Sciatic nerve (tissue), 2 donors: ENCODE measurements around the gene MSL2. TPM values are rescaled to one million over a fixed set of nuclear protein-coding genes. Genes with fewer than 3 reads are reported as not detected.
A peak's percentile ranks its signal among the peaks of the same experiment; 100 is the strongest.
"Not testable (repeated sequence)": the region's sequence is repeated elsewhere in the genome, so short reads cannot be mapped to it uniquely, and the experiment has no call there.

Source experiments
- ATAC-seq: fragments of 200-7000 bp; cut with Tn5 transposase; one replicate; pipeline ENCODE4 v1.9.1; 2020; ENCODE audit warnings: mild to moderate bottlenecking, moderate library complexity
- DNase-seq: peaks from one replicate; pipeline ENCODE4 v3.0.0-alpha.2; 2020; ENCODE audit warnings: low spot score
- intact Hi-C: fragments of 100-400 bp; cut with DNase I; formaldehyde crosslinking; loops from one replicate; pipeline ENCODE4 v1.14.2; 2022
- total RNA-seq: library from RNA; stranded (reverse); fragmentation: NEBNext Ultra II Directional; extraction: Animal tissue kit (Norgen Biotek cat#: 25700); gene quantifications from one replicate; pipeline ENCODE4 v1.2.1, GENCODE V29; 2021
- donor health status: DM: no; HTN: no; CAD: no.
- donor health status: DM: no; HTN: no; CAD: no.

MSL2 gene
- total RNA-seq, 1 donor from 2014 or later = 39.1 TPM

DNA sequence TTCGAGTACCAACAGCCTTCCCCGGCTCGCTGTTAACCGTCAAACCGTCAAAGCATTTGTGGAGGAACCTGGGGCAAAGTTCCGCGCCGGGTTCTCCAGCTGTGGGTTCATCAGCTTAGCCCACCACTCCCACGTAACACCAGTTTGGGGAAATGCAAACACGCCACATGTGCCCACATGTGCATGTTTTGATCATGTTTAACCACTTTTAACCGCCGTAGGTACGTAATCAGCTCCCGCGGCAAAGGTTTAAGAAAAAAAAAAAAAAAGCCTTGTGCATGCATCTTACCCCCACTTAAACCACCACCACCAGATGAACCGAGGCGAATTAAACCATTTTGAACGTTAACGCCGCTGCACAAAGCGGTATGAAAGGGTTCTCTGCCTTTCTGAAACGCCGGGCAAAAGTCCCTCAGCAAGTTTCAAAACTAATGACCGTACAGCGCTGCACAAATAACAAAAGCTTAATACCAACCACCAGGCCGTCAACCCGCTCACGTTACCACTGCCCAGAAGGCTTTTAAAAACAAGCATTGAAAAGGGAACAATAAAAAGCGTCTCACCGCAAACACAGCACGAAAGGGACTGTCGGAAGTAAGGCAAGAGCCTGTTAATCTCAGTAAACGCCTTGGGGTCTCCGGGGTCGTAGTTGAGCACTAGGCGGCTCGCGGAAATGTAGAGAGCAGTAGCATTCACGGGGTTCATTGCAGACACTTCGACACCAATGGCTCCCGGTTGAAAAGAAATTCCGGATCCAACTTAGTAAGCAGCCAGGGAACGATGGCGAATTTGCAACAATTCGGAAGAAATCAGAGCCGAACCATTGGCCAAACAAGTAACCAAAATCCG is 1.5 kb downstream of the MSL2 start:
- intact Hi-C loops = no loop called here
- DNase-seq = no peak
- ATAC-seq = no peak

DNA sequence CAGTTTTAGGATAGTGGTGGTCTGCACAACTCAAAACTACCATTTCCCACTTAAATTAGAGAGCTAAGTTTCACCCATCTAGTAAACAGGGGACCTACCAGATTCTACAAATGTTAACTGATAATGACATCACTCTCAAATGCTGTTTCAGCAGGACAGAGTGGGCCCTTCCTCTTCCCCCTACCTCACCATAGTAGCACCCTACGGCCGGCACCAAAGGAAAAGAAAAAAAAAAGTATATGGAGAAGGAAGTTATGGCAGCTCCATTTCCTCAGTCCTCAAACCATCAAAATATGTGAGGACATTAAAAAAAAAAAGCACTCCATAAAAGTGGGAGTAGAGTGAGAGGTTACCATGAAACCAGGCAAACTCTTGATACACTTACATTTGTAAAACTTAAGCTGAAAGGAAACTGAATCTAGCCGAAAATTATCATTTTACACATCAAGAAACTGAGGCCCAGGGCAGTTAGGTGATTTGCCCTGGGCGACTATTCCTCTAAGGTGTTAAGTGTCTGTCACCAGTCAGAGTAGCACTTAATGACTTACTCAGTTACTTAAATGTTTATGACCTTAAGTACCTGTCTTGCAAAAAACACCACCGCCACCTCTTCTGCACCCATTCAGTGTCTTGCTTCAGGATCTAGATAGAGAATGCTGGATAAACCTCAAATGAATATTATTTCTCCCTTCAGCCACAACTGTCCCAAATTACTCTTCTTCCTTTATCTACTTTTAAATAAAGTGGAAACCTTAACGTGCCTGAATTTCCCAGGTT is 2.7 kb downstream of the MSL2 start:
- intact Hi-C loops = no loop called here

DNA sequence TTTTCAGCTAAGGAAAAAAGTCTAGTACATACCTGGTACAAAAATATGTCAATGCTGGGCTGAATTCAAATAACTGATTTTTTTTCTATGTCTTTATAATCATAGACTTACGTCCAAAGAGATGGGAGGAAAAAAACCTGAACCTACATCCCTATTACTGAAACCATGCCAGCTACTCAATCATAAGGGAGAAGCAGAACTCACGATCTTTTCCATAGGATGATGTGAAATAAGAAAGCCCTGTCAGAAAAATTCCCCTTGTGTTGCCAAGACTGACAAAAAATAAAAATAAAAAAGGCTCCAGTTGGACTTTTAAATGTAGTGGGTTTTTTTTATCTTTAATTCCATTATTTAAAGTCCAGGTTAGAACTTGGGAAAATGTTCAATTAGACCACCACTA is 3.3 kb downstream of the MSL2 start:
- intact Hi-C loops = no loop called here
- no peak for DNase-seq
- no peak for ATAC-seq

More for the DNA sequence above, 2.7 kb downstream of the MSL2 start:
- ATAC-seq (no peak), DNase-seq (no peak)

DNA sequence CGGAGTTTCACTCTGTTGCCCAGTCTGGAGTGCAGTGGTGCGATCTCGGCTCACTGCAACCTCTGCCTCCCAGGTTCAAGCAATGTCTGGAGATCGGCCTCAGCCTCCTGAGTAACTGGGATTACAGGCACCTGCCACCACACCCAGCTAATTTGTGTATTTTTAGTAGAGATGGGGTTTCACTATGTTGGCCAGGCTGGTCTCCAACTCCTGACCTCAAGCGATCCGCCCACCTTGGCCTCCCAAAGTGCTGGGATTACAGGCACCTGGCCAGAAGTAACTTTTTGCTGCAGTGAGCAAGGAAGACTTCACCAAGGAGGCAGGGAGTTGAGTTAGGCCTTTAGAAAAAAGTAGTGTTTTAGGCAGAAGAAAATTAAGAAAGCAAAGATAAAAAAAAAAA is 3.9 kb downstream of the MSL2 start:
- ATAC-seq, intact Hi-C loops, DNase-seq: not testable (repeated sequence)

DNA sequence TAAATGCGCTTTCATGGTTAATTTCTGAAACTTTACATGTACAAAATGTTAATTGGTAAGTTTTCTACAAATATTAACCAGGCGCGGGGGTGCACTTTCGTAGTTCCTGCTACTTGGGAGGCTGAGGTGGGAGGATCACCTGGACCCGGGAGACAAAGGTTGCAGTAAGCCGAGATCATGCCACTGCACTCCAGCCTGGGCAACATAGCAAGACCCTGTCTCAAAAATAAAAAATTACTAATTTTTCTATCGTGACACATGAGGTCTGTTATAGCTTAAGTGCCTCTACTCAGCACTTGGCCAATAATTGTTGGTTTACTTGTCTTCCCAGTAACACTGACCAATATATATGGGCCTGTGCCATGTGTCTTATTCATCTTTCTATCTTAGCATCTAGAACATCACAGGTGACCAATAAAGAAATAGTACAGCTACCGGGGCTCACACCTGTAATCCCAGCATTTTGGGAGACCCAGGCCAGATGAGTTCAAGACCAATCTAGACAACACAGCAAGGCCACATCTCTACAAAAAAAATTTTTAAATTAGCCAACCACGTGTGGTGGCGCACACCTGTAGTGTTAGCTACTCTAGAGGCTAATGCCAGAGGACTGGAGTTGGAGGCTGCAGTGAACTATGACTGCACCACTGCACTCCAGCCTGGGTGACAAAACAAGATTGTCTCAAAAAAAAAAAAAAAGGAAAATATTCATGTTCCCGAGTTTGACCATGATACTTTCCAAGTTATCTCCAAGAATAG is 6.1 kb downstream of the MSL2 start:
- intact Hi-C loops = no loop called here
- DNase-seq (no peak), ATAC-seq (no peak)

DNA sequence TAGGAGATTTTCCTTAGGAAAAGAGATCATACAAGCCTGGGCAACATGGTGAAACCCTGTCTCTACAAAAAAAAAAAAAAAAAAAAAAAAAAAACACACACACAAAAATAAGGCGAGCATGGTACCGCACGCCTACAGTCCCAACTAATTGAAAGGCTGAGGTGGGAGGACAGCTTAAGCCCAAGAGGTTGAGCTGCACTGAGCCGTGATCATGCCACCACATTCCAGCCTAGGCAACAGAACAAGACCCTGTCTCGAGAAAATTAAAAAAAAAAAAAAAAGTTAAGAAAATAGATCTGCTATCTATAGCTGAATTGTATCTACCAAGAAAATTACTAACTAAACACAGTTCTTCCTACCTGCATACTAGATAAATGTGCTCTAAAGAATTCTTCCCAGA is 7.1 kb downstream of the MSL2 start:
- intact Hi-C loops = no loop called here
- ATAC-seq (no peak), DNase-seq (no peak)

DNA sequence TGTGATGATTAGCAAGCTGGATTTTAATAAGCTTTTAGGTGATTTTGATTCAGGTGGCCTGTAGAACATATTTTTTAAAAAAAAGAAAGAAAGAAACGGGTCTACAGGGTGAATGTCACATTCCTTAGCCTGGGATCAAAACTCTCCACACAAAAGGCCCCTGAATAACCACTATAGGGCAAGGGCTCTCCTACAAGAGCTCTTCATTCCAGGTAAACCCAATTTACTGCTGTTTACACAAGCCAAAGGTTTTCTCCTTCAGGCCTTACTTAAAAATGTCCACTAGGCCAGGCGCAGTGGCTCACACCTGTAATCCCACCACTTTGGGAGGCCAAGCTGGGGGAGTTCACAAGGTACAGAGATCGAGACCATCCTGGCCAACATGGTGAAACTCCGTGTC is 8.3 kb downstream of the MSL2 start:
- ATAC-seq (no peak), DNase-seq (no peak)
- intact Hi-C loops = no loop called here

DNA sequence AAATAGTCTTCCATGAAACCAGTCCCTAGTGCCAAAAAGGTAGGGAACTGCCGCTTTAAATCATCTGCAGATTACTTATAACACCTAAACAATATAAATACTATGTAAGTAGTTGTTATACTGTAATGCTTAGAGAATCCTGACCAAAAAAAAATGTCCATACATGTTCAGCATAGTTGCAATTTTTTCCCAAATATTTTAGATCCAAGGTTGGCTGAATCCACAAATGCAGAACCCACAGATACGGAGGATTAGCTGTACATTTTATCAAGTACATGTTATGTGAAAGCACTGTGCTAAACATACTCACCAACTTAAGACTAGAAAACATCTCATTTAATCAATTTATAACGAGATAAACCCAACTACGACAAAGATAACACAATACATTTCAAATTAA is 9.3 kb downstream of the MSL2 start:
- ATAC-seq = no peak
- intact Hi-C loops = no loop called here
- no peak for DNase-seq

DNA sequence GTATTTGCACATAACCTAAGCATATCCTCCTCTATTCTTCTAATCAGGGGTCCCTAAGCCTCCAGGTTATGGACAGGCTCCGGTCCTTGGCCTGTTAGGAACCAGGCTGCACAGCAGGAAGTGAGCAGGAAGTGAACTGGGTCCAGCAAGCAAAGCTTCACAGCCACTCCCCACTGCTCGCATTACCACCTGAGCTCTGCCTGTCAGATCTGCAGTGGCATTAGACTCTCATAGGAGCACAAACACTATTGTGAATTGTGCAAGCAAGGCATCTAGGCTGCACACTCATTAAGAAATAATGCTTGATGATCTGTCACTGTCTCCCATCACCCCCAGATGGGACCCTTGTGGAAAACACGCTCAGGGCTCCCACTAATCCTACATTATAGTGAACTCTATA is 9.8 kb downstream of the MSL2 start:
- intact Hi-C loops = no loop called here
- ATAC-seq (peak; percentile 27), DNase-seq (no peak)

DNA sequence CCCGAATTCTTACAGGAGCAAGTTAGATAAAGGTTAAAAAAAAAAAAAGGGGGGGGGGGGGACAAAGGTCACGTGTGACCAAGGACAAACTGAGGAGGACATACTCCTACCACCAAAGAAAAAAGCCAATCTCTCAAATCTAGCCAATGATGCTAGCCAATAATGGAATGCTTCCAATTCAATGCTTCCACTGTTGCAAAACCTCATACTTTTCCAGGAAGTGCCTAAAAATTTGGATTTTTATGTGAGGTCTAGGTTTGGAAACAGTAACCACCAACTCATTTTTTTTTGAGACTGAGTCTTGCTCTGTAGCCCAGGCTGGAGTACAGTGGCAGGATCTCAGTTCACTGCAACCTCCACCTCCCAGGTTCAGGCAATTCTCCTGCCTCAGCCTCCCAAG is 11.4 kb downstream of the MSL2 start:
- no peak for DNase-seq
- intact Hi-C loops = no loop called here
- ATAC-seq = peak; percentile 83

DNA sequence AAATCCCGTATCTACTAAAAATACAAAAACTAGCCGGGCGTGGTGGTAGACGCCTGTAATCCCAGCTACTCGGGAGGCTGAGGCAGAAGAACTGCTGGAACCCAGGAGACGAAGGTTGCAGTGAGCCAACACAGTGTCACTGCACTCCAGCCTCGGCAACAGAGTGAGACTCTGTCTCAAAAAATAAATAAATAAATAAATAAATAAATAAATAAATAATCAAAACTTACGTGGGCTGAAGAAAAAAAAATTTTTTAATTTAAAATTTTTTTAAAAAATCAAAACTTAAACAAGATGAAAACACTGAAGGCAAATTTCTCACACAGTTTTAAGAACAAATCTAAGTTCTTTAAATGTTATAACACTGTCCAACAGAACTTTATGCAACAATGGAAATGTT is 14.4 kb downstream of the MSL2 start:
- intact Hi-C loops = no loop called here
- no peak for ATAC-seq

DNA sequence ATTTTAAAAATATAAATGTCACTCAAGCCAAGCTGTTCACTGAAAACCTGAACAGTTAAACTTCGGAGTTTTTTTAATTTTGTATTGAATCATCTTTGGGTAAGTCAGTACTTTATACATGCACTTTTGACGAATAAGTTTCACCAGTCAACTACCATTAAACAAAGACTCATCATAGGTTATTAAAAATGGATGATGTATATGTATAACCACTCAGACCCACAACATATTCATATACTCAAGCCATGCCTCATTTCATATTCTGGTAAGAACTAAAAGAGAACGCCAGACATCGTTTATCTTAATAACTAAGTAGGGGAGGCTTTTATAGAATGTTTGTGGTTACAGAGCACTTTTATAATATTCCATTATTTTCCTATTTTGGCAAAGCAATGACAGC is 18.3 kb downstream of the MSL2 start:
- DNase-seq (no peak), ATAC-seq (no peak)
- intact Hi-C loops = no loop called here

More for the DNA sequence above, 14.4 kb downstream of the MSL2 start:
- DNase-seq = peak; percentile 35

DNA sequence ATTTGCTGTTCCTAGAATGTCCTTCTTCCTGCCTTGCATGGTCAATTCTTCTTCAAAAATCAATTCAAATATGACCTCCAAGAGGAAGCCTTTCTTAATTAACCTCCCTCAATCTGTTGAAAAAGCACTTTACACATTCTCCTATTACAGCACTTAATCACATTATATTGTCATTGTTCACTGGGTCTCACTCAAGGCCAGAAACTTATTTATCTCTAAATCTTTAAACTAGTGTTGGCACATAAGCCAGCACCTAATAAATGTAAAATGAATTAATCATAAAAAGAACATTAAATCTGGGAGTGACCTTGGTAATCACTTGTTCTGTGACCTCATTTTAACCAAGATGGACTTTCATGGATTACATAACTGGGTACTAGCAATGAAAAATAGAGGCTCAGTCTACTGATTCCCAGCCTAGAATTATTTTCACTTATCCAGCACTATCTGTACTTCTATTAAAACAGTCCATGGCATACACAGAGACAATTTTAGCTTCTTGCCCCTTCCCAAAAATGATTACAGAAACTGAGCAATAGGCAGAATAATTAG is 22.1 kb downstream of the MSL2 start:
- no peak for DNase-seq
- ATAC-seq = no peak
- intact Hi-C loops = no loop called here

DNA sequence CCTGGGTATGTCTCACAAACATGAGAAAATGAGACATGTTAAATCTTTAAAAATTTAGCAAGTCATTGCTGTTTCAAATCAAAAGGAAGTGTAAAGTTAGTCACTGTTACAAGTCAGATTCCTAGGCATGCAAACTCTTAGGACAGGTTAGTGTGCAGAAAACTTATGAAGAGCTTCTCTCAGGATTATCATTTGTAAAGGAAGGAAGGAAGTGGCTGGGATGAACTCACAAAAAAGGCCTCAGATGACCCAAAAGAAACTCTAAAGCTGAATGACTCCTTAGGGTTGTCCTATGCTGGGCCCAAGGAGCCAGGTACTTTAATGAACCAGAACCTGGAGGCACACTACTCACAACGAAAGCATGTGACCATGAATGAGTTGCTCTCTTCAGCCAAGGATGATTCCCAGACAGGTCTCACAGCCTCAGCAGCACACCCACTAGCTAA is 25.0 kb downstream of the MSL2 start:
- DNase-seq (no peak), ATAC-seq (no peak)
- intact Hi-C loops = no loop called here

DNA sequence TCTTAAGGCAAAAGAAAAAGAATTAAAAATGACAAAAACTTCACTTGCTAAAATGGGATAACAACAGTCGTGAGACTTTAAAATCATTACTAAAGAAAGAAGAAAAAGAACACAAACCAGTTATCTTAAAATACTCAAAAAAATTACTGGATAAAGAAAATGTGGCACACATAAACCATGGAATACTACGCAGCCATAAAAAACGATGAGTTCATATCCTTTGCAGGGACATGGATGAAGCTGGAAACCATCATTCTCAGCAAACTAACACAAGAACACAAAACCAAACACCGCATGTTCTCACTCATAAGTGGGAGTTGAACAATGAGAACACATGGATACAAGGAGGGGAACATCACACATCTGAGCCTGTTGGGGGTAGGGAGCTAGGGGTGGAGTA is 27.9 kb downstream of the MSL2 start:
- DNase-seq, ATAC-seq, intact Hi-C loops: not testable (repeated sequence)

DNA sequence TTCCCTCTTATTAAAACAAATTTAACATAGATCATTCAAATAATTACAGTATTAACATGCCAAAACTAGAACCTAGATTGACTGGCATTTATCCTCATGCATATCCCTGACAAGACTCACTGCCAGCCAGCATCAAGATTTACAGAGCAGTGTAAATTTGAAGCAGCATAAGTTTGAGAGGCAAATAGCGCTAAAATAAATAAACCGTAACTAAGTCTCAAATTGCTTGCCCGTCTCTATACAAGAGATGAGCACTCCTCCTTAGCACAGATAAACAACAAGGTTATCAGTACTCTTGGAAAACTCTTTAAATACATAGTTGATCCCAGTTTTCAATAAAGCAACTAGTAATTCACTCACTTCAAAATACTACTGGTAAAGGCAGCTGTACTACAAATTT is 29.6 kb downstream of the MSL2 start:
- ATAC-seq (no peak), DNase-seq (no peak)
- intact Hi-C loops = no loop called here

DNA sequence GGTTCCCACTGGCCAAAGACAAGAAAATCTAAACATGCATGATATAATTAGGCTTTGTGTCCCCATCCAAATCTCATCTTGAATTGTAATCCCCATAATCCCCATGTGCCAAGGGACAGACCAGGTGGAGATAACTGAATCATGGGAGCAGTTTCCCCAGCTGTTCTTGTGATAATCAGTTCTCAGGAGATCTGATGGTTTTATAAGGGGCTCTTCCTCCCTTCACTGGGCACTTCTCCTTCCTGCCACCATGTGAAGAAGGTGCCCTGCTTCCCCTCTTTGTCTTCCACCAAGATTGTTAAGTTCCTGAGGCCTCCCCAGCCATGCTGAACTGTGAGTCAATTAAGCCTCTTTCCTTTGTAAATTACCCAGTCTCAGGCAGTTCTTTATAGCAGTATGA is 32.5 kb downstream of the MSL2 start:
- intact Hi-C loops, ATAC-seq, DNase-seq: not testable (repeated sequence)

DNA sequence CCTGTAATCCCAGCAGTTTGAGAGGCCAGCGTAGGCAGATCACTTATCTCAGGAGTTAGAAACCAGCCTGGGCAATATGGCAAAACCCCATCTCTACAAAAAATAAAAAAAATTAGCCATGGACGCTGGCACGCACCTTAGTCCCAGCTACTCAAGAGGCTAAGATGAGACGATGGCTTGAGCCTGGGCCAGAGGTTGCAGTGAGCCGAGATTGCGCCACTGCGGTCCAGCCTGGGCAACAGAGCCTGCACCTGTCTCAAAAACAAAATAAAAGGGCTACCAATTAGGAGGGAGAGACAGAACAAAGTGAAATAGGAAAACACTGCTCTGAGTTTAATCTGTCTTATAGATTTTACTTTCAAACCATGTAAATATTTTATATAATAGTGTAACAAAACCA is 33.8 kb downstream of the MSL2 start:
- ATAC-seq = no peak
- DNase-seq = no peak
- intact Hi-C loops = no loop called here

DNA sequence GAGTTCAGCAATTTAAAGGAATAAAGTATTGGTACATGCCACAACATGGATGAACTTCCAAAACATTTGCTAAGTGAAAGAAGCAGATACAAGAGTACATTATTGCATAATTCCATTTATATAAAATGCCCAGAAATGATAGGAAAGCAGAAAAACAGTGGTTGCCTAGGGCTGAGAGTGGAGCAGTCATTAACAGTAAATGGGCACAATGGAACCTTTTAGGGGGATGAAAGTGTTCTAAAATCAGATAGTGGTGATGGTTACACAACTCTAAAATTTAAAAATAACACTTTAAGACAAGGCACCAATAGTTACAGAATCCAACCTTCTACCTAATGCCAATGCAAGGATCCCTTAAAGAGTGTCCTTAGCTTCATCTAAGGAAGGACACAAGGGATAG is 34.6 kb downstream of the MSL2 start:
- ATAC-seq (no peak), DNase-seq (no peak)
- intact Hi-C loops = no loop called here
